GM19397 (cell line): Measurements from ENCODE around the gene STARD13.

Source experiments
- ATAC-seq: cut with Tn5 transposase; IDR thresholded peaks from one replicate; pipeline ENCODE4 v1.9.1; 2021; ENCODE audit warnings: mild to moderate bottlenecking, moderate library complexity; ENCODE audit not compliant: unreplicated experiment

The STARD13 gene

GRCh38 chr13:33277037-33277740 lies 8.4 kb downstream of the STARD13 start:
- no peak for ATAC-seq

GRCh38 chr13:33276570-33276969 lies 9.0 kb downstream of the STARD13 start:
- ATAC-seq = no peak

- ATAC-seq = no peak
These were observed 9.6 kb downstream of the STARD13 start for GRCh38 chr13:33275916-33276315.

- ATAC-seq = no peak
These were observed 11.3 kb downstream of the STARD13 start for GRCh38 chr13:33274264-33274663.

GRCh38 chr13:33272531-33273124 lies 12.9 kb downstream of the STARD13 start:
- ATAC-seq = no peak

- ATAC-seq = no peak
These were observed 13.8 kb downstream of the STARD13 start for GRCh38 chr13:33271759-33272158.

GRCh38 chr13:33270895-33271538 lies 14.5 kb downstream of the STARD13 start:
- ATAC-seq = no peak

GRCh38 chr13:33265607-33266006 lies 19.9 kb downstream of the STARD13 start:
- ATAC-seq = no peak

- ATAC-seq = no peak
These were observed 20.4 kb downstream of the STARD13 start for GRCh38 chr13:33265133-33265532.

GRCh38 chr13:33264620-33264978 lies 21.0 kb downstream of the STARD13 start:
- no peak for ATAC-seq

GRCh38 chr13:33263976-33264619 lies 21.5 kb downstream of the STARD13 start:
- ATAC-seq = no peak

GRCh38 chr13:33263484-33263883 lies 22.1 kb downstream of the STARD13 start:
- no peak for ATAC-seq

GRCh38 chr13:33262997-33263396 lies 22.6 kb downstream of the STARD13 start:
- ATAC-seq = no peak

- ATAC-seq = no peak
These were observed 23.0 kb downstream of the STARD13 start for GRCh38 chr13:33262594-33262993.

- ATAC-seq = no peak
These were observed 23.5 kb downstream of the STARD13 start for GRCh38 chr13:33262062-33262487.

GRCh38 chr13:33261387-33262061 lies 24.0 kb downstream of the STARD13 start:
- no peak for ATAC-seq

- no peak for ATAC-seq
These were observed 25.1 kb downstream of the STARD13 start for GRCh38 chr13:33260168-33261098.

GRCh38 chr13:33259296-33259695 lies 26.3 kb downstream of the STARD13 start:
- ATAC-seq = no peak

GRCh38 chr13:33258808-33259193 lies 26.8 kb downstream of the STARD13 start:
- ATAC-seq = no peak
